Hematopoietic multipotent progenitor cell treated with erythropoietin and hydrocortisone succinate and interleukin-3 and kit ligand, for 17 days (in vitro differentiated cells): Measurements from ENCODE around the gene TPGS1.
A peak's percentile ranks its signal among the peaks of the same experiment; 100 is the strongest.

Experiments used
- DNase-seq: peaks from one replicate; pipeline ENCODE4 v3.0.0-alpha.2; 2015; ENCODE audit warnings: low spot score

TPGS1 gene, protein sequence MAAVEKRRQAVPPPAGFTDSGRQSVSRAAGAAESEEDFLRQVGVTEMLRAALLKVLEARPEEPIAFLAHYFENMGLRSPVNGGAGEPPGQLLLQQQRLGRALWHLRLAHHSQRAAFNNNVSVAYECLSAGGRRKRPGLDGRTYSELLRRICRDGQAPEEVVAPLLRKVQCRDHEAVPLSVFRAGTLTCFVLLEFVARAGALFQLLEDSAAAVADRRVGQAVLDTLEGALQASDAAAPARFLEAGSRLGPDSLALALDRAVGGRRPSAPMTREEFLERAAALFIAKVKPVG

DNA sequence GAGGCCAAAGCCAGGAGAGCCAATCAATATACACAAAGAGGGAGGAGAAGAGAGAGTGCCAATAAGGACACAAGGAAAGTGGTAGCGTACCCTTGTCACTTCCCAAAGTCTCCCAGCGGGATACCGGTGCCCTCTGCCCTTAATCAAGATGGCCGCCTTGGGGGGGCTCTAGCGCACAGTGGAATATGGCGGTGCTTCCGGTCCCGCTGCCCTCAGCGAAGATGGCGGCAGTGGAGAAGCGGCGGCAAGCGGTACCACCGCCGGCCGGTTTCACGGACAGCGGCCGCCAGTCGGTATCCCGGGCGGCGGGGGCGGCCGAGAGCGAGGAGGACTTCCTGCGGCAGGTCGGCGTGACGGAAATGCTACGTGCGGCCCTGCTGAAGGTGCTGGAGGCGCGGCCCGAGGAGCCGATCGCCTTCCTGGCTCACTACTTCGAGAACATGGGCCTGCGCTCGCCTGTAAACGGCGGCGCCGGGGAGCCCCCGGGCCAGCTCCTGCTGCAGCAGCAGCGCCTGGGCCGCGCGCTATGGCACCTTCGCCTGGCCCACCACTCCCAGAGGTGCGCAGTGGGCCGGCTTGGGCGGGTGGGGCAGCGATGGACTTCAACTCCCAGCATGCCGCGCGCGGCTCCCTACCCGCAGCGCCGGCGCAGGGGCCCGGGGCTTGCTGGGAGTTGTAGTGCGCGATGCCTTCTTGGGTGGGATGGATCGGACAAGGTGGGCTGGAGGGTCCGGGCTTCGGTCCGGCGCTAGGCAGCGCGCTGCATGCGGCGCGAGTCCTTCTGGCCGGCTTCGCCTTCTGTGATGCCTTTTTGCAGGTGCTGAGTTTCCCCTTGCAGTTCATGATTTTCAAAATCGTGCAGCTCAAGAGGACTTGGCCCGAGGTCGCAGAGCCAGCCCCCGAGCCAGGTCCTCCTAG is at the start of gene TPGS1:
Gene TPGS1, plus strand, starts transcription at position 212 of the 918 bp plus-strand sequence. Its CDS starts 10 bp downstream, at position 222.
- DNase-seq, result peak; percentile 85

DNA sequence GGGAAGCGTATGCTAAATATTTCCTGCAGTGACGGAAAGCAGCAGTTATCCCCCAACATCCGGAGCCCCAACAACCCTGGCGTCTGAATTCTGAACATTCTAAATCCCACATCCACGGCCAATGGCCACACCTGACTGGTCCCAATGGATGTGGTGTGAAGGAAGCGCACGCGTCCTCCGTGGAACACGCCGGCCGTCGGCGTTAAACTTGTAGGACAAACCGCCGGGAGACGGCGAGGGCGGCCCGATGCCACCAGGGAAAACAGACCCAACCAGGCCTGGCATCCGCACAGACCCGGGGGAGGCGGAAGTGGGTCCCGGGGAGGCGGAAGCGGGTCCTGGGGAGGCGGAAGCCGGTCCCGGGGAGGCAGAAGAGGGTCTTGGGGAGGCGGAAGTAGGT is 49.7 kb upstream of the TPGS1 start:
- DNase-seq, result no peak

DNA sequence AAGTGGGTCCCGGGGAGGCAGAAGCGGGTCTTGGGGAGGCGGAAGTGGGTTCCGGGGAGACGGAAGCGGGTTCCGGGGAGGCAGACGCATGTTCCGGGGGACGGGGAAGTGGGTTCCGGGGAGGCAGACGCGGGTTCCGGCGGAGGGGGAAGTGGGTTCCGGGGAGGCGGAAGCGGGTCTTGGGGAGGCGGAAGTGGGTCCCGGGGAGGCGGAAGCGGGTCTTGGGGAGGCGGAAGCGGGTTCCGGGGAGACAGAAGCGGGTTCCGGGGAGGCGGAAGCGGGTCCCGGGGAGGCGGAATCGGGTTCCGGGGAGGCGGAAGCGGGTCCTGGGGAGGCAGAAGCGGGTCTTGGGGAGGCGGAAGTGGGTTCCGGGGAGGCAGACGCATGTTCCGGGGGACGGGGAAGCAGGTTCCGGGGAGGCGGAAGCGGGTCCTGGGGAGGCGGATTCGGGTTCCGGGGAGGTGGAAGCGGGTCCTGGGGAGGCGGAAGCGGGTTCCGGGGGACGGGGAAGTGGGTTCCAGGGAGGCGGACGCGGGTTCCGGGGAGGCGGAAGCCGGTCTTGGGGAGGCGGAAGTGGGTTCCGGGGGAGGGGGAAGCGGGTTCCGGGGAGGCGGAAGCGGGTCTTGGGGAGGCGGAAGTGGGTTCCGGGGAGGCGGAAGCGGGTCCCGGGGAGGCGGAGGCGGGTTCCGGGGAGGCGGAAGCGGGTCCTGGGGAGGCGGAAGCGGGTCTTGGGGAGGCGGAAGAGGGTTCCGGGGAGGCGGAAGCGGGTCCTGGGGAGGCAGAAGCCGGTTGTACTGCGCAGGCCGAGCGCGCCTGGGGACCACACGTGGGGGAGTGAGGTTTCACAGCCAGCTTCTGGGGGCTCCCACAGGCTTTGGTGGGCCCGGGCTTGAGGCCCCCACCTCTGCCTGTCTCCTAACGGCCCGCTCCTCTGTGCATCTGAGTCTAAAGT is 48.9 kb upstream of the TPGS1 start:
- no peak for DNase-seq

DNA sequence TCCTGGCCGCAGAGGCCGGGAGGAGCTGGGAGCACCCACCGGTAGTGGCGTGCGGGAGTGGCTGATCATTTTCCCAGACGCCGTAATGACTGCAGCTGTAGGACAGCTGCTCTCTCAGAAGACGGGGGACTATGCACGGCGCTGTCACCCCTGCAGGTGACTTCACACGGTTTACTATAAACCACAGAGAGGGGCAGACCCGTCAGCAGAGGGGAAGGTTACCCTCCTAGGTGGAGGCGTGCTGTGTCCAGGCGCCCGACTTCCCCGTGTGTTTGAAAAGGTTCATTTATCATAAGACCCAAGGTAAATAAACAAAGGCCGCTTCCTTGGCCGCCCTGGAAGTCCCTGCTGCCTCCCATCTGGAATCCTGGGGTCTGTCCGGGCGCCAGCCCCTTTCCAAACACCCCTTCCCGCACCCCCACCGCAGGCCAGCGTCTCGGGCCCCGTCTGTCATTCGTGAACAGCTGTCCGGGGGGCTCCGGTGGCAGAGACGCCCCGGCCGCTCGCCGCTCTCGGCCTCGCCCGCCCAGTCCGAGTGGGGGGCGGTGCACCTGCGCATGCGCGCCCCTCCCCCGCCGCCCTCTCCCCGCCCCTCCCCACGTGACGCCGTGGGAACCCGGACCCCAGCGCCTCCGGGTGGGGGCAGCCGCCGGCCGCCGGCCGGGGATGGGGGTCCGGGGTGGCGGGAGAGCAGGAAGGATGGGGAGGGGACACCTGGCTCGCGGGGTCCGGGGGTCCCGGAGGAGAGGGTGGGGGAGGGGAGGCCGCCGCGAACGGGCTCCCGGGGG is 47.4 kb upstream of the TPGS1 start:
- DNase-seq, result no peak

DNA sequence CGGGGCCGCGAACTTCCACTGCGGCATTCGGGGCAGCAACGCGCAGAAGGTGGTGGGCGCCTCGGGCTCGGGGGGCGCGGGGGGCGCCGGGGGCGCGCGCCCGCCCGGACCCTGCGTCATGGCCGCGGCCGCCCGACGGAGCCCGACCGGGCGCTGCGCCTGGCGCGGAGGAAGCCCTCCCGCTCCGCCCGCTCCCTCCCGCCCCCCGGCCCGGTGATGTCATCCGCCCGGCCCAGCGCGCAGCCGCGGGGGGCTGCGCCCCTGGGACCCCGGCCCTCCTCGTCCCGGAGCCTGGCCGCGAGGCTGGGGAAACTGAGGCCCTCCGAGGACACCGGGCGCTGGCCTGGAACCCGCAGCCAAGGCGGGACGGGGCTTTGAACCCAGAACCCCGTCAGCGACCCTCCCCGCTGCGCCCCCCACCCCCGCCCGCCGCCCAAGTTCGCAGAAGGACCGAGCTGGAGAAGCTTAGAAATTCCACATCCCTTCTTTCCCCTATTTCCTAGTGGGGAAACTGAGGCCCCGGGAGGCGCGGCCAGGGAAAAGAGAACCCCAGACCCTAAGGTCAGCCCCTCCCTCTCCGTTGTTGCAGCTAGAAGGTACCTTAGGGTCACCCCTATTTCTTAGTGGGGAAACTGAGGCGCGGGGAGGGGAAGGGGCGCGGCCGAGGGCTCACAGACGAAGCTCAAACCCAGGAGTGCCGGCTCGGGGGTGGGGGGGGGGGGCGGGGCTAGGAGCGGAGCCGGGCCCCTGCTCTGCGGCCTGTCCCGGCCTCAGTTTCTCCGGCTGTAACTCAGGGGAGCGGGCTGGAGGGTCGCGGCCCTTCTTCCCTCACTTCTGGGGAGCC is 46.2 kb upstream of the TPGS1 start, which contains the start of gene SHC2:
Gene SHC2, minus strand, starts transcription at position 157 of the 844 bp plus-strand sequence. Its CDS starts 37 bp downstream, at position 120.
- no peak for DNase-seq

DNA sequence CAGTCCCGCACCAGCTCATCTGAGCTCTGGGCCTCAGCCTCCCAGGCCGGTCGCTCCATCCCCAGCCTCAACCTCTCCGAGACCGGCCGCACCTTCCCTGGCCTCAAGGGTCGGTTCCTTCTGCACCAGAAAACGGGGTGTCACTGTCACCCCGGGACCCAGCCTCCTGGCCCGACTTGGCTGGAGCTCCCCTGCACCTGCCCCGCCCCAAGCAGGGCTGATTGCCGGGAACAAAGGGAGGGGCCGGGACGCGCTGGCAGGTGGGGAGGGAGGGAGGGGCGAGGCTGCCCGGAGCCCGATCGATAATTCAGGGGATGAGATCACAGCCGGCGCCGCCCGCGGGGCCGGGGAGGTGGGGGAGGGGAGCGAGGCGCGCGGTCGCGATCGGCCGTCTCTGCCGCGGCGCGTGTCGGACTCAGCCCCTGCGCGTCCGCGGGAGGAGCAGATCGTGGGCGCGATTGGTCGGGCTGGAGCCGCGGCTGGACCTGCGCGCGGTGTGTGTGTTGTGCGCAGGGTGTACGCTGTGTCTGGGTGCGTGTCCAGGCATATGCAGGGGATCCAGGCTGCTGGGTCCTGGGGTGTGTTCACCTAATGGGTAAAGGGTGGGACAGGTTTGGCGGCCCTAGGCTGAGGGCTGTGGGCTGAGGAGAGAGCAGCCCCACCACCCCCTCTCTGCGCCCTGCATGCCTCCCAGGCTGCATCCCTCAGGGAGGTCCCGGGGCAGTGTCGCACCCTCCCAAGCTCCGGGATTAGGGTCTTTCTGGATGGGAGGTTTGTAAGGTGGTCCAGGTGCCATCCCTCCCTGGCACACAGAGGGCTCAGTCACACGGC is 45.4 kb upstream of the TPGS1 start:
- DNase-seq, result no peak

DNA sequence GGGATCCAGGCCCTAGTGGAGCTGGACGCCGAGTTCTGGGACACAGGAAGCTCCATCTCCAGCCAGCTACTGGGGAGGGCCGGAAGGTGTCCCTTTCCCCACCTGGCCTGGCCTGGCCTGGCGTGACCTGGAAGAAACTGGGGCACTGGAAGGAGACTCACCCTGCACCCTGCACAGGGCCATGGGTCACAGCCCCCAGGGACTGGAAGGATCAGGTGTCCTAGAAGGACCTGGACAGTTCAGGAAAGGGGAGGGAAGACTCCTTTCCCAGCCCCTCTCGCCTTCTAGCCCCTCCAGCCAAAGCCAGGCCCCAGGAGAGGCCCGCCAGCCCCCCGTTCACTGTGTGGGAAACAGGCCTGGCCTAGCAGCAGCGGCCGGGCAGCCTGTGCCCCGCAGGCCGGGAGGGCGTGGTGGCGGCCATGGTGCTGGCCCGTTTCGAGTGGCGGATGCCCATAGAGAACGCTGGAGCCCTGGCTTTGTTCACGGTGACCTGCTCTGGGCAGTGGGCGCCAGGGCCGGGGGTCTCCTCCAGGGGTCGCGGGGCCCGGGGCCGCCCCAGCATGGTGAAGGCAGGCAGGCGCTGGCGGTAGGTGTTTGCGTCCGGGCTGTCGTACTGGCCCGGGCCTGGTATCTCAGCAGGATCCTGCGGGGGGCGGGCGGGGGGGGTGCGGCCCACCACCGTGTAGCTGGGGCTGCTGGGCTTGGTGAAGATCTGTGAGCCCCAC is 43.7 kb upstream of the TPGS1 start:
- no peak for DNase-seq

DNA sequence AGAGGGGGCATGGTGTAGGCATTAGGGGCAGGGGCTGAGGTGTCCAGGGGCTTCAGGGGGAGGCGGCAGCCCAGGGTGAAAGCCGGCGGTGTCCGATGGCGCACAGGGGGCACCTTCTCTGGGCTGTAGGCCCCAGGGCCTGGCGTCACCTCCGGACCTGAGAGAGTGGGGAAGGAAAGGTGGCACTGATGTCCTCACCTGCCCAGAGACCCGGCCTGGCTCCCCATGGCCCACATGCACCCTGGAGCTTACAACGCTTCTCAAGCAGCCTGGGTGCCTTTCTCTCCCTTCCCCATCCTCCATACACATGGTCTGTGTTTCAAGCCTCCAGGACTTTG is 43.1 kb upstream of the TPGS1 start:
- no peak for DNase-seq

DNA sequence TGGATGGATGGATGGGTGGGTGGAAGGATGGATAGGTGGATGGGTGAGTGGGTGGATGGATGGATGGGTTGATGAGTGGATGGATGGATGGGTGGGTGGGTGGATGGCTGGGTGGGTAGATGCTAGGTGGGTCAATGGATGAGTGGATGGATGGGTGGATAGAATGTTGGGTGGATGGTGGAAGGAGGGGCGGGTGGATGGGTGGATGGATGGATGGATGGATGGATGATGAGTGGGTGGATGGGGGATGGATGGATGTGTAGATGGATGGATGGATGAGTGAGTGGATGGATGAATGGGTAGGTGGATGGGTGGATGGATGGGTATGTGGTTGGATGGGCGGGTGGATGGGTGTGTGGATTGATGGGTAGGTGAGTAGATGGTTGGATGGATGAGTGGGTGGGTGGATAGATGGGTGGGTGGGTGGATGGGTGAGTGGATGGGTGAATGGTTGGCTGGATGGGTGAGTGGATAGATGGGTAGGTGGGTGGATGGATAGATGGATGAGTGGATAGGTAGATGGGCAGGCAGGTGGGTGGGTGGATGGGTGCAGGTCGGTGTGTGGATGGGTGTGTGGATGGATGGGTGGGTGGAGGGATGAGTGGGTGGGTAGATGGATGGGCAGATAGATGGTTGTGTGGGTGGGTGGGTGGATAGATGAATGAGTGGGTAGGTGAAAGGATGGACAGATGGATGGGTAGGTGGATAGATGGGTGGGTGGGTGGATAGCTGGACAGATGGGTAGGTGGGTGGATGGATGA is 42.1 kb upstream of the TPGS1 start:
- no peak for DNase-seq

DNA sequence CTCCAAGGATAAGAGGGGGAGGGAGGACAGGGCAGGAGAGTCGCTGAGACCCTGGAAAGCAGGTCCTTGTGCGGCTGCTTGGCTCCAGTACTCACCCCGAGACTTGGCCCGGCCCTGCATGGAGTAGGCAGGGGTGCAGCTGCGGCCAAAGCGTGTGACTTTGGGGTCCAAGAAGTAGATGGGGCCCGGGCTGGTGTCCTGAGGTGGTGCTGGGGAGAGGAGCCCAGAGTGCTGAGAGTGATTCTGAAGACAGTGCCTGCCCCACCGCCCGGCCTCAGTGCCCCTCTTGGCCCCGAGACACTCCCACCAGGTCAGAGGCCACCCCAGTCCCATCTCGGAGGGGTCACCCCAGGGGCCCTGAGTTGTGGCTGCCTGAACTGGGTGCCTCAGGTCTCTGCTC is 39.7 kb upstream of the TPGS1 start:
- DNase-seq, result no peak

DNA sequence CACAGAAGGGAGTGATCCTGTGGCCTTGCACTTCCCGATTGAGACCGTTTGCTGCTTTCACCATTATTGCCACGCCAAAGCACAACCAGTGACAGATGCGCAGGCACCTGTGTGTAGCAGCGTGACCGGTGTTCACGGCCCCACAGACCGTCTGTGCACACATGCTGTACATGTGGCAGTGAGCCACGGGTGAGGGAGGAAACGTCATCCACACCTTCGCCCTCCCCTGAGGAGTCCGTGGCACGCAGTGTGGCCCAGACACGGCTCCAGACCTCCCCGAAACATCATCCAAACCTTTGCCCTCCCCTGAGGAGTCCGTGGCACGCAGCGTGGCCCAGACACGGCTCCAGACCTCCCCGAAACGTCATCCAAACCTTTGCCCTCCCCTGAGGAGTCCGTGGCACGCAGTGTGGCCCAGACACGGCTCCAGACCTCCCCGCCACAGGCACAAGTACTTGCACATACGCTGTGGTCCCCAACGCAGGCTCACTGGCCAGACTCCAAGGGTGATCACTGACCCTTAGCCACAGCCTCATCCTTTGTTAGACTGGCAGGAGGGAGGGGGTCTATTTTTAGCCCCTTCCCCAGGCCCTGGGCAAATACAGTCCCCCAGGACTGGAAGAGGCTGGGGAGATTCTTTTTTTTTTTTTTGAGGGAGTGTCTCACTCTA is 38.6 kb upstream of the TPGS1 start:
- DNase-seq, result no peak

DNA sequence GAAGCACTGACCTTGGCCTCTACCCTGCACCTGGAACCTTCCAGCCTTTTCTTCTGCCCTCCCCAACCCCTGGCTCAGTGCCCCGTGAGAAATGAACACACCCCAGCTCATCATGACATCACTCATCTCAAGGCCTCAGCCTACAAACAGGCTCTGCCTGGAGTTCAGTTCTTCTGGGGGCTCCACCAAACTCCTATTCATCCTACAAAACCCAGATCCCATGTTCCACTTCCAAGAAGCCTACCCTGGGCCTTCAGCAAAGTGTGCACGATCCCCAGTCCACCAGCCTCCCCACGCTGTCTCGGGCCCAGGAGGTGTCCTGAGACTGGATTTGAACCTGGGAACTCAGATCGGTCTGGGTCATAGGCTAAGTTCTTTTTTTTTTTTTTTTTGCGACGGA is 37.5 kb upstream of the TPGS1 start:
- no peak for DNase-seq

DNA sequence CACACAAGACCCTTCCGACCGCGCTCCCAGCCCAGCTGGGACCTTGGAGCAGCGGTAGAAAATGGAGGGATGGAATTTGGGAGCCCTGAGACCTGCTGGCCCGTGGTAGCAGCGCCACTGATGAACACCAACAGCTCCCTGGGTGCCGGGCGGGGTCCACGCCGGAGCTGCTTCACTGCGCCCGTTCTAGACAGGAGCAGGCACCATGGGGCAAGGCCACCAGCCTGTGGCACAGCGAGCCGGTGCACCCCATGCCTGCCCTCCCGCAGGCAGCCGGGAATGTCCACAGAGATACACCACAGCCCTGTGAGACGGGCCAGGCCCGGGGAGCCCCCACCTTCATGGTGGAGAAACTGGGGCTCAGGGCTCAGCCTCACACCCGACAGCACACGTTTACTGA is 36.6 kb upstream of the TPGS1 start:
- no peak for DNase-seq

DNA sequence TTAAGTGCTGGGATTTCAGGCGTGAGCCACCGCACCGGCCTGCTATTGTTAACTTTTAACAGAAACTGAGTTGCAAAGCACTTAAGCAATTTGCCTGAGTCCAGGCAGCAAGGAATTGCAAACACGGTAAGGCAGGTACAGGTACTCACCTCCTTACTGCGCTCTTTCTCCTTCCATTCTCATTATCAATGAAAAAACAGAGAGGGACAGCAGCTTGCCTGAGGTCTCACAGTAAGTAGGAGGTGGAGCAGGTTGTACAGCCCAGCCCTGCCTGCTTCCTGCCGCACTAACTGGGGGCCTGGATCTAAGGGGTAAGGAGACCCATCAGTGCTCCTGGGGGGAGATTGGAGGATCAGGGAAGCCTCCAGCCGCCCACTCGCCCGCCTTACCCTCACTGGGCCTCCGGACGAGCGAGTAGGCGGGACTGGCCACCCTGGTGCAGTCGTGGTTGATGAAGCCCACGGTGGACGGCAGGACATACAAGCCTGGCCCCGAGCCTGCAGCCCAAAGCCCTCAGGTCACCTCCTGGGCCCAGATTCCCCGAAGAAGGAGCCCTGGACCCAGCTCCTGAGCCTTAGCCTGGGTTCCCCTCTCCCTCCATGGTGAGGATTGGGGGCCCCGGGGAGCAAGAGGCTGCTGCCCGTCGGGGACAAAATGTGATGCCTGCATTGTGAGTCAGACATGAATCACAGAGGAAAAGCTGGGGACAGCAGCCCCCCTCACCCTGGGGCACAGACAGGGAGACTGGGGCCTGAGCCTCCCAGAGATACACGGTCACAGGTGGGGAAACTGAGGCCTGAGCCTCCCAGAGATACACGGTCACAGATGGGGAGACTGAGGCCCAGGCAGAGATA is 35.1 kb upstream of the TPGS1 start:
- no peak for DNase-seq

DNA sequence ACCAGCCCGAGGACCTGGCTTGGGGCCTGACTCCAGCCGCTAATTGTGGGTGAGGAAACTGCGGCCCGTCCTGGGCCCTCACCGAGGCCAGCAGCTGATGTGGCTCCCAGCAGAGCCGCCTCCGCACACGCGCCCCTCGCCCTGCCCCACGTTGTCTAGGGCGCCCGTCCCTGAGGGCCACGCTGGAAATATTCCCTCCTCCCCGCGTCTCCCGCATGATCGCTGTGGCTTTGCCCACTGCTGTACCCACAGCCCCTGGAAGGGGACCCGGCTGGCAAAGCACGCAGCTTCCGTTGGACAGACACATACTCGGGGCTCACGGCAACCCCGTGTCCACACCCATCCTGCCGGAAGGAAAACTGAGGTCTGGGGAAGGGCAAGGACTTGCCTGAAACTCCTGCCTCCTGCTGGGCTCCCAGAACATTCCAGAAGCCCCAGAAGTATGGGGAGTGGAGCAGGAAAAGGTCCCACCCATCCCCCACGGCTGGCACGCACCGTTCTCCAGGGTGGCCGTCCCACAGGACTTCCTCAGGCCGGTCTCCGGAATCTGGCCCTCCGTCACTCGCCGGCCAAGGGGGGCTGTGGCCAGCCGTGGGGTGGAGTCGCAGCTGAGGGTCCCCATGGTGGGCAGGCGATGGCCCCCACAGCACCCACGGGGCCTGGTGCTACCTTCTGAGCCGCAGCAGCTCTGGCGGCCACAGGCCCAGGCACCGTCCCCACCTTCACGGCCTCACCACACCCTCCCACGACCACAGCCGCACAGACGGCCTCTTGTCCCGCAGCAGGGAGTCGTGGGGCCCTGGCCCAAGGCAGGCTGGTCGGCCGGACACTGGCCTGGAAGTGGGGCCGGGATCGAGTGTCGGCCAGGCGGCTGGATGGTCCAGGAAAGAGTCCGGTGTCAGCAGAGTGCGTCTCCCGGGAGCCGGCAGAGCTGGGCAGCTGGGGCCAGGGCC is 32.9 kb upstream of the TPGS1 start:
- DNase-seq, result no peak
